Stimulated activated naive CD4-positive, alpha-beta T cell treated with Interleukin-2 at 50 U/mL for 16 hours (primary cell): Measurements from ENCODE around the gene CCL4.
A peak's percentile ranks its signal among the peaks of the same experiment; 100 is the strongest.
"Not testable (repeated sequence)": the region's sequence is repeated elsewhere in the genome, so short reads cannot be mapped to it uniquely, and the experiment has no call there.

Experiments used
- DNase-seq: peaks from one replicate; lab custom pipeline; 2025; lab: John Stamatoyannopoulos, UW

CCL4 gene

DNA sequence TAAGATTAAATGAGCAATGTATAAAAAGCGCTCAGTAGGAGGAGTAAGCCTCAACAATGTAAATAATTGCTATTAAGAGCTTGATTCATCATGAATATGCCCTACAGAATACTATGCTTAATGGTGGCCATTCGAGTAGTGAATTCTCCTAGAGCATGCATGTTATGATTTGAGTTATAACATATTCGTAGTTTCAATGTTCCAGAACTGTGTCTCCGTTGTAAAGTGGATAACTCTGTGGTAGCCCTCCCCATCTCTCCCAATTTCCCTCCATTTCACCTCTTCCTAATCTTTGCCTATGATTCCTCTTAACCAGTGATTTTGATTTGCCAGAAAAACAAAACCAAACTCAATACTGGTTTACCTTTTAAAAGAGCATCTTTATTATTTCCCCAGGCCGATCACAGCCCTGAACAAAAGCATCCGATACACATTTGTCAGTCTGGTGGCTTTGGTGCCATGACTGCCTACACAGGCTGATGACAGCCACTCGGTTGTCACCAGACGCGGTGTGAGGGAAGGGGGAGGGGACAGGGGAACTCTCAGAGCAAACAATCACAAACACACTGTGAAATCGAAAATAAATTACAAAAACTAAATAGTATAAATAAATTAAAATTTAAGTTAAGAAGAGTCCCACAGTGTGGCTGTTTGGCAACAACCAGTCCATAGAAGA lies 15.6 kb upstream of the CCL4 start:
- not testable (repeated sequence) for DNase-seq

- no peak for DNase-seq
Measured at GRCh38 chr17:36088670-36089338, 14.8 kb upstream of the CCL4 start.

- no peak for DNase-seq
Measured at GRCh38 chr17:36089339-36089865, 14.2 kb upstream of the CCL4 start.

GRCh38 chr17:36089888-36090836 lies 13.5 kb upstream of the CCL4 start, which contains the start of gene CCL3:
Gene CCL3 (minus strand): TSS chr17:36090143. CDS start chr17:36090058, 85 bp downstream.
- peak; percentile 47 for DNase-seq

DNA sequence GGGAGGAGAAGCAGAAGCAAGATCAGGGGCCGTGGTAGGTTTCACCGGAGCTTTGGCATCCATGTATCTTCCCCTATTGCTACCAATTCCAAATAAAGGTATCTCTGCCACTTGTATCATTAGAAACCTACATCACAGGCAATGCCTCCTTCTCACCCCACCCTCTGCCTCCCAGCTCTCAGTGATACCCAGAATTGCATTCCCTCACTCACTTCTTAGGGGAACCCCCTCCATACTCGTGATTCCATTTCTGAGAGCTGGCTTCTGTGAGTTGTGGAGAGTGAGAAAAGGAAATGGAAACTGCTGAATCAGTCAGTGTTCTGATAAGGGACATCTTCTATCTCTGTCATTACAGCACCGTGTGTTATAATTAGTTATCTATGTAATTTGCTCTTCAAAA lies 11.4 kb upstream of the CCL4 start:
- peak; percentile 16 for DNase-seq

- not testable (repeated sequence) for DNase-seq
Measured at GRCh38 chr17:36092715-36093114, 10.9 kb upstream of the CCL4 start.

- no peak for DNase-seq
Measured at GRCh38 chr17:36094232-36094631, 9.4 kb upstream of the CCL4 start.

- DNase-seq: no peak
Measured at GRCh38 chr17:36094746-36095145, 8.9 kb upstream of the CCL4 start.

DNA sequence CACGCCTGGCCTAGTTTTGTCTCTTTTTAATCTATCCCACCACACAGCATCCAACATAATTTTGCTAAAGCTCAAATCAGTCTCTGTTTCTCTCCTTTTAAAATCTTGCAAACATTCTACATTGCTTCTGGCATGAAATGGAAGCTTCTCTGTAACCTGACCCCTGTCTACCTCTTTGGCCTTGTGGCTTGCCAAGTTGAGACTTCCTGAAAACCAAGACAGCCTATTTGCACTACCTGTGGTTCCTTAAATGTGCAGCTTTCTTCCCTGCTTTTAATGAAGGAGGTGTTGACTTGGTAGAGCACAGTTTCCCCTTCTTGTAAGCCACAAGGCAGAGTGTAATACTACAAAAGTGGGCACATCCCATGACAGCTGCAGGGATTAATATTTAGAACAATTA lies 7.6 kb upstream of the CCL4 start:
- DNase-seq: no peak

- DNase-seq: not testable (repeated sequence)
Measured at GRCh38 chr17:36099004-36099403, 4.6 kb upstream of the CCL4 start.

DNA sequence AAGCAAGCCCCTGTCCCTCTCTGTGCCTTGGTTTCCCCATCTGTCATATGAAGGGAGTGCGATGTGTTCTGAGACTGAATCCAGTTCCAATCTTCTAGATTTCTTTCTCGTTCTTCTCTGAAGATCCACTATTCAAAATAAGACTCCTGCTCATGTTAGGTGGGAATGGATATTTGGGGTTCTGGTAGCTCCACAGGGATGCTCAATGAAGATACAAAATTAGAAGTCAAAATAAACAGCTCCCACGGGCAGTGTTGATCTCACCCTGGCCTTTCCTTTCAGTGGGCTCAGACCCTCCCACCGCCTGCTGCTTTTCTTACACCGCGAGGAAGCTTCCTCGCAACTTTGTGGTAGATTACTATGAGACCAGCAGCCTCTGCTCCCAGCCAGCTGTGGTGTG lies 619 bp downstream of the CCL4 start:
- not testable (repeated sequence) for DNase-seq

- no peak for DNase-seq
Measured at GRCh38 chr17:36104701-36105181, 1.1 kb downstream of the CCL4 start.

GRCh38 chr17:36105781-36106492 lies 2.3 kb downstream of the CCL4 start:
- DNase-seq: no peak

DNA sequence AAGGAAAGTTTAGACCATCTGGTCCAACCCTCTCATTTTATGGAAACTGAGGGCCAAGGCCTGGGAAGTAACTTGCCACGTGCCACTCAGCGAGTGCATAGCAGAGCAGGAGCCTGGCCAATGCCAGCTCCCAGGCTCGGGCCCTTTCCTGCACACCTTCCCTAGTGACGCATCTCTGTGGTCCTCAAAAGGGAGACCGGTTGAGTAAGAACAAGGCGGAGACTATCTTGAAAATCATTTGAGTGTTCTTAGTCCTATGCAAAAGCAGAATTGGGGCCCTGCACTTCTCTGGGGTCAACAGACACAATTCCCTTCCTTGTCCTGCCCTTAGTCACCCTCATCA lies 2.8 kb downstream of the CCL4 start:
- no peak for DNase-seq

GRCh38 chr17:36107660-36108059 lies 4.0 kb downstream of the CCL4 start:
- DNase-seq: no peak

DNA sequence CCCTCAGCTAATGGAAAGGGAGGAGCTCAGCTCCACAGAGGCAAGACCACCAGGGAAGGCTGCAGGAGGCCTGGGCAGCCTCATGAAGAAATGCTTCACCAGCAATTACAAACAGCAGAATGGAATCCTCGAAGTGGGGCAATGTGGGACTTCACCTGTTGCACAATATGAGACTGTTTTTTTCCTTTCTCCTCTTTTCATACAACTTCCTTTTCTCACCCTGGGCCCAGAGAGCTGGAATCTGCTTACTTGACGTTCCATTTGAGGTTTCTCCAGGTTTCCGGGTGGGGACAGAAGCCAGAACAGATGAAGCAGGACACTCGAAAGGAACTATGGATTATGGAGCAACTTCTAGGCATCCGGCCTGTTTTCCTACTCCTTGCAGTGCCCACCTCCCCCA lies 4.6 kb downstream of the CCL4 start:
- DNase-seq: not testable (repeated sequence)

DNA sequence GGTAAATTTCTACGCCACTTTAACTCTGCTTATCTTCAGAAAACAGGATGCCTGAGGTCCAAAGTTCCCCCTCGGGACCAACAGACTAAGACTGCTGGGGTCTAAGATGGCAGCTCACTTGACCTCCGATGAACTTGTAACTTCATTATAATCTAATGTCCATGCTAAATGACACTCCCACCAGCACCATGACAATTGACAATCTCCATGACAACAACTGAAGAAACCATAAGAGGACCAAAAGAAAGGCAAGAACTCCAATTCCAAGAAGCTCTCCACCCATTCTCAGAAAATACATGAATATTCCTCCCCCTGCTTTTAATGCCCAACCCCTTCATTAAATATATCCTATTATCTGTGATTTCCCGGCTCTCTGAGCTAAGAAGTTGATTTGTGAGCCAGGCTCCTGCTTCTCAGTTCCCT lies 7.5 kb downstream of the CCL4 start:
- DNase-seq: no peak

DNA sequence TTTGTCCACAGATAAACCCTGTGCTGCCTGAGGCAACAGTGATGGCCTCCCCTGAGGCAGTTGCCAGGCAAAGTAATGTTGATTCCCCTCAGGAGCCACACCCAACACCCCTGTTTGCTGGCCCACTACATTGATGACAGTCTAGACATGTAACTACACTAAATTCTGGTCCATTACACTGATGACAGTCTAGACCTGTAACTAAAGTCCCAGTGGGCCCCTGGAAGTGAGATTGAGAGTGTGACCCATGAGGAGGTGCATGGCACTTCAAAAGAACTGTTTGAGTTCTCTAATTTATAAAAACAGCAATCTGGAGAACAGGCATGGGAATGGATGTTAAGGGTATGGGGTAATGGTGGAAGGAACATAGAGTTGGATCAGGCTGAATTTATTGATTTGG lies 8.9 kb downstream of the CCL4 start:
- DNase-seq: no peak

GRCh38 chr17:36113131-36113530 lies 9.5 kb downstream of the CCL4 start:
- not testable (repeated sequence) for DNase-seq

GRCh38 chr17:36114971-36115648 lies 11.5 kb downstream of the CCL4 start:
- not testable (repeated sequence) for DNase-seq

GRCh38 chr17:36115649-36115977 lies 12.0 kb downstream of the CCL4 start:
- DNase-seq: not testable (repeated sequence)
